ENCODE data around the gene FUT1.

The FUT1 gene

DNA sequence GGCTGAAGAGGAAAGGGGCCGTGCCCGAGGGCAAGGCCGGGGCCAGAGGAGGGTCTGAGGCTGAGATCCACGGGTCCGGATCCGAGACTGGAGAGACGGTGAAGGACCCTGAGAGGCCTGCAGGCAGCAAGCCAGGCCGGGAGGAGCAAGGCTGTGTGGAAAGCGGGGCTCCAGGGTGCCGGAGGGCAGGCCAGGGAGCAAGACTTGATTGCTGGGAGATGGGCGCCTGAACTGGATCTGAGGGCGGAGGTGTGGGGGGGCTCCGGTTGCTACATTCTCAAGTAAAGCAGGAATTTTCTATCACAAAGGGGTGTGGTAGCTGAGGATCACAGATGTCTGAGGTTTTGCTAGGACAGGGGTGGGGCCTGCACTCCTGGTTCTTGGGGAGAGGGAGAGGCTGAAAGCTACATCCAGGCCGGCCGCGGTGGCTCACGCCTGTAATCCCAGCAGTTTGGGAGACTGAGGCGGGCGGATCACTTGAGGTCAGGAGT, 36.7 kb downstream of the FUT1 start:
- no peak for DNase-seq

DNA sequence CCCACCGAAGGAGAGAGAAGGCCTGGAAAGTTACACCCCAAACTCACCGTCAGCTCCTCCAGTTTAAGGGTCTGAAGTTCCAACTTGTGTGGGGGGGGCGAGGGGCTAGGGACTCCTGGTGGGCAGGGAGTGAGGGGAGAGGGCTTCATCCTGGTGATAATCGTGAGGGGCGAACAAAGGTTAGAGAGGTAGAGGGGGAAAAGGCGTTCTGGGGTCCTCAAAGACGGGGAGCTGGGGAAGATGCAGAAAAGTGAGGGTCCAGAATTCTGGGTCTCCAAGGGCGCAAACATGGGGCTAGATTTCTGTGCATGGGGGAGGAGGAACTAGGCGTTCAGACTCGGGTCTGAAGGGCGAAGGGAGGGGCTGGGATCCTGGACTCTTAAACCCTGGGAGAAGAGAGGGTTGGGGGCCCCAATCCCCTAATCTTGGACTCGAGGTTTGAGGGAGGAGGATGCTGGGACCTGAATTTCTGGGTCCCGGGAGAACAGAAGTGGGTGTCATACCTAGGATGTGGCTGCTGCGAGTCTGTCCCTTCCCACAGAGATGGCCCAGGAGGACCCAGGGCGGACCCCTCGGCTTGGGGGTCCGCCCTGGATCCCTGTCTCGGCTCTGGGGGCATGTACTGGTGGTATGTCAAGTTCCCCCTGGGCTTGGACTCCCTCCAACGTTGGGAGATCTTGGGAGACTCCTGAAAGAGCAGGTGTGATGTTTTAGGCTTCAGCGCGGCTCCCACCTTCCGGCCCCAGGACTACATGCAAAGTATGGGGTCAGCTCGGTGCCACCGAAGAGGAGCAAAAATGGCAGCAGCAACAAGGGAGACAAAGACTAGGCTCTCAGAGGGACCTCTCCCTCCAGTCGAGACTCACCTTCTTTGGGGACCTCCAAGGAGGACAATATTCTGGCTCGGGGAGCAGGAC, 37.4 kb downstream of the FUT1 start:
- no peak for DNase-seq

DNA sequence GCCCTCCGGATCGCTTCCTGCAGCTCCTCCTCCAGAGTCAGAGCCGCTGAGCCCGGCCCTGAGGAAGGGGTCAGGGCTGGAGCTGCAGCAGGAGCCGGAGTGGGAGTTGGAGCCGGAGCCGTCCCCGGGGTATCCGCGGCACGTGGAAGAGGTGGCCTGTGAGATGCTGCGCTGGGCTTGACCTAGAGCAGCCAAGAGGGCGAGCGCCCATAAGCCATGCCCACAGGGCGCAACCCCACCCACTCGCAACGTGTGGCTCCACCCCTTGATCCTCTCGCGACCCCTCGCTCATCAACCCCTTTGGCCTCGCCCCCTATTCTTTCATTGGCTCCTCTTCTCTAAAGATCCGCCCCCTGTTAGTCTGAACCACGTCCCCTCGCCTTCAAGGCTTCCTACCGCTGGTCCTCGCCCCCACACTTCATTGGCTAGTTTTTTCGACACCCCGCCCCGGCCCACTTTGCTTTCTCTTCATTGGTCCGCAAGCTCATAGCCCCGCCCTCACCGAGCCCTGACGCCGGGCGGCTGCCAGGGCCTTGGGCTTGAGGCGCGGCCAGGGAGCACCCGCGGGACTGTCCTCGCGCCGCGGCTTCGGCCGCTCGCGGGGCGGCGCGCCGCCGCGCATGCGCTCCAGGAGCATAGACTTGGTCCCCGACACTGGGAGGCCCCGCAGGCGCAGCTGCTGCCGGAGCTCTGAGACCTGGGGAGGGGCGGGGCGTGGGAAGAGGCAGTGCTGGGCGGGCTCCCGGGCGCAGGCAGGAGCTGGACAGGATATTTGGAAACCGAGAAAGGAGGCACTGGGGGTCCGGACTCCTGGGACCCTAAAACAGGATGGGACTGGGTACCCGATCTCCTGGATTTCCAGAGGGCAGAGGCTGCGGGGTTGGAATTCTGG, 38.3 kb downstream of the FUT1 start:
- DNase-seq, result peak; percentile 99

DNA sequence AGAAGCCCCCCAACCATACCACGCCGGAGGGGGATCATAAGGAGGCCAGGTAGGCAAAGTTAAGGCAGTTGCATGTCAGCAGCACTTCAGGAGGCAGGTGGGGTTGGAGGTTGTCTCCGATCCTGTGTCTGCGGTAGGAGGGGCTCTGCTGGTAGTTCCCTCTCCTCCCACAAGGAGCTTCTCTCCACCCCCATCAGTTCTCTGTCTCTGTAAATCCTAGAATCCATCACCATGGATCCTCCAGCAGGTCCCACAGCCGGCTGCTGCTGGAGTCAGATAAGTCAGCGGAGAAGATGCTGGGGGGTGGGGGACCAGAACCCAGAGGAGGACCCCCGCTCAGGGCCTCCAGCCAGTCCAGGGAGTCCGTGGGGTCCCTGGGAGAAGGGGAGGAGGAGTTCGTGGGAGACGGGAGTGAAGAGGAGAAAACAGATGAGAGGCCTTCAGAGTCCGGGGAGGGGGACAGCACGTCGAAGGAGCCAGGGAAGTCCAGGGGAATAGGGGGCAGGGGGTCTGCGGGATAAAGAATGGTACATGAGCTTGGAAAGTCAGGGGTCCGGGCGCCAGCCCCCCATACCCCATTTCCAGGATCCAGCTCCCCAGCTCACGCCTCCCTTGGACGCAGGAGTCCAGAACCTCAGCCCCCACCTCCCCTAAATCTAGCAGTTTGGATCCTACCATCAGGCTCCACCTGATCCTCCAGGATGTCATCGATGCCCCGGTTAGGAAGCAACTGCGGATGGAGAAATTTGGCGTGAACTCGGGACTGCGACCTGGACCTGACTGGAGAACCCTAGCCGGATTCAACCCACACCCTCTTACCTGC, 39.2 kb downstream of the FUT1 start:
- no peak for DNase-seq

DNA sequence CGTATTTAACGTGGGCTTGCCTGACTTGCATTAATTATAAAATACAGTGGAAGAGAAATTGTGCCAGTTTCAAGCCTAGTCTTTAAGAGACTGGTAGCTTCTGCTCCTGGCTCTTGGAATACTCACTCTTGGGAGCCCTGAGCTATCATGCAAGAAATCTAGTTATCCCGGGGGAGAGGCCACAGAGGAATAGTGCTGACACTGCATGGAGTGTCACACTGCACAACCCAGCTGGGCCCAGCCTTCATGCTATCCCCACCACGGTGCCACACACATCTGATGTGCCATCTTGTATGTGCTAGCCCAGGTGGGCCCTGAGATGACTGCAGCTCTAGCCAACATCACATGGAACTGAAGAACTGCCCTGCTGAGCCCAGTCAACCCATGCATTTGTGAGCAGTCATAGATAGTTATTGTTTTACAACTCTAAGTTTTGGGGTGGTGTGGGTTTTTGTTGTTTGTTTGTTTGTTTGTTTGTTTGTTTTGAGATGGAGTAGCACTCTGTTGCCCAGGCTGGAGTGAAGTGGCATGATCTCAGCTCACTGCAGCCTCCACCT, 41.3 kb downstream of the FUT1 start:
- no peak for DNase-seq

- DNase-seq, result no peak
These were observed 44.0 kb downstream of the FUT1 start for GRCh38 chr19:48708471-48708870.

GRCh38 chr19:48705431-48705830, 47.0 kb downstream of the FUT1 start:
- DNase-seq, result no peak

- no peak for DNase-seq
These were observed 49.1 kb downstream of the FUT1 start for GRCh38 chr19:48703316-48703715.

DNA sequence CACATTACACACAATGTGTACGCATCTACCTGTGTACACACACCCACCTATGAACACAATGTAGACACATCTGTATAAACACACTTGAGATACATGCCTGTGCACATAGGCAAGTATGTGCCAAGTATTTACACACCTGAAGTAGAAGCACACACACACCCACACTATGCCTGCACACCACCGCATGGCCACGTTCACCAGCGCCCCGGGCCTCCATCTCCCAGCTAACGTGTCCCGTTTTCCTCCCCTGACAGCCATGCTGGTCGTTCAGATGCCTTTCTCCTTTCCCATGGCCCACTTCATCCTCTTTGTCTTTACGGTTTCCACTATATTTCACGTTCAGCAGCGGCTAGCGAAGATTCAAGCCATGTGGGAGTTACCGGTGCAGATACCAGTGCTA, 49.7 kb downstream of the FUT1 start:
- no peak for DNase-seq

DNA sequence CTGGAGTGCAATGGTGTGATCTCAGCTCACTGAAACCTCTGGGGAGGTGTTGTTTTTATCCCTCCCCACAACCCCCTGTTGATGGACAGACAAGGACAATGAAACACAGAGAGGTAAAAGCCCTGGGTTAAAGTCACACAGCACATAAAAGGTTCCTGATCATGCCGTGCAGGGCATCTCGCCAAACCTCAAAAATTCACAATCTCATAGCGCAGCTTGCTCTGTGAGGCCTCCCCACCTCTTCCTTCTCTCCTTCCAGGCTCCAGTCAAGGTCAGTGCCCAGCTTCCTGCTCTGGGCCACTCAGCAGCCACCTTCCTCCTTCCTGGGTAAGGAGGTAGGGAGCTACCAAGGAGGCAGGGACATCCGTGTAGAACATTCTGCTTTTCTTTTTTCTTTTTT, 54.4 kb downstream of the FUT1 start:
- no peak for DNase-seq

All from stimulated activated CD4-positive, alpha-beta T cell treated with anti-CD3 and anti-CD28 coated beads, Interleukin-15, amount 100 ng/mL, for 24 hours (primary cell).